ENCODE results near the gene TARDBP.
"Not testable (repeated sequence)": the region's sequence is repeated elsewhere in the genome, so short reads cannot be mapped to it uniquely, and the experiment has no call there.

Gene TARDBP

GRCh38 chr1:11025618-11026017, 13.2 kb downstream of the TARDBP start:
- TF ChIP-seq CTCF (IDR thresholded peaks at IDR 0.05): no peak
- no peak for TF ChIP-seq ZFX (IDR thresholded peaks at IDR 0.05; ENCODE audit: borderline replicate concordance)
- H3K27ac ChIP-seq: peak overlapping the region; percentile 0; the same call in 1 of the 2 replicates

- peak overlapping the region; percentile 0; the same call in 1 of the 2 replicates for H3K27ac ChIP-seq
- no peak for TF ChIP-seq ZFX (IDR thresholded peaks at IDR 0.05; ENCODE audit: borderline replicate concordance)
- TF ChIP-seq CTCF (IDR thresholded peaks at IDR 0.05): no peak
Observed at GRCh38 chr1:11026052-11026451, 13.6 kb downstream of the TARDBP start.

- TF ChIP-seq CTCF (IDR thresholded peaks at IDR 0.05) (no peak), ZFX (IDR thresholded peaks at IDR 0.05; ENCODE audit: borderline replicate concordance) (no peak)
- H3K27ac ChIP-seq: no peak overlapping the region
Observed at GRCh38 chr1:11026903-11027302, 14.4 kb downstream of the TARDBP start.

GRCh38 chr1:11027316-11027715, 14.9 kb downstream of the TARDBP start:
- H3K27ac ChIP-seq: 0 out of 2 replicates have a peak overlapping the region, but pooled peaks have one; percentile 8
- no peak for TF ChIP-seq ZFX (IDR thresholded peaks at IDR 0.05; ENCODE audit: borderline replicate concordance)
- no peak for TF ChIP-seq CTCF (IDR thresholded peaks at IDR 0.05)

GRCh38 chr1:11028018-11028417, 15.6 kb downstream of the TARDBP start:
- 0 out of 2 replicates have a peak overlapping the region, but pooled peaks have one; percentile 8 for H3K27ac ChIP-seq
- TF ChIP-seq ZFX (IDR thresholded peaks at IDR 0.05; ENCODE audit: borderline replicate concordance): no peak
- no peak for TF ChIP-seq CTCF (IDR thresholded peaks at IDR 0.05)

GRCh38 chr1:11030865-11031264, 18.4 kb downstream of the TARDBP start:
- no peak overlapping the region for H3K27ac ChIP-seq
- no peak for TF ChIP-seq CTCF (IDR thresholded peaks at IDR 0.05)
- no peak for TF ChIP-seq ZFX (IDR thresholded peaks at IDR 0.05; ENCODE audit: borderline replicate concordance)

- no peak for TF ChIP-seq CTCF (IDR thresholded peaks at IDR 0.05)
- TF ChIP-seq ZFX (IDR thresholded peaks at IDR 0.05; ENCODE audit: borderline replicate concordance): no peak
- H3K27ac ChIP-seq: no peak overlapping the region
Observed at GRCh38 chr1:11031624-11032262, 19.3 kb downstream of the TARDBP start.

- H3K27ac ChIP-seq: not testable (repeated sequence)
Observed at GRCh38 chr1:11037019-11037739, 24.7 kb downstream of the TARDBP start.

Measured in 22Rv1 (cell line).